ENCODE results near the gene EPS8L2.

DNA sequence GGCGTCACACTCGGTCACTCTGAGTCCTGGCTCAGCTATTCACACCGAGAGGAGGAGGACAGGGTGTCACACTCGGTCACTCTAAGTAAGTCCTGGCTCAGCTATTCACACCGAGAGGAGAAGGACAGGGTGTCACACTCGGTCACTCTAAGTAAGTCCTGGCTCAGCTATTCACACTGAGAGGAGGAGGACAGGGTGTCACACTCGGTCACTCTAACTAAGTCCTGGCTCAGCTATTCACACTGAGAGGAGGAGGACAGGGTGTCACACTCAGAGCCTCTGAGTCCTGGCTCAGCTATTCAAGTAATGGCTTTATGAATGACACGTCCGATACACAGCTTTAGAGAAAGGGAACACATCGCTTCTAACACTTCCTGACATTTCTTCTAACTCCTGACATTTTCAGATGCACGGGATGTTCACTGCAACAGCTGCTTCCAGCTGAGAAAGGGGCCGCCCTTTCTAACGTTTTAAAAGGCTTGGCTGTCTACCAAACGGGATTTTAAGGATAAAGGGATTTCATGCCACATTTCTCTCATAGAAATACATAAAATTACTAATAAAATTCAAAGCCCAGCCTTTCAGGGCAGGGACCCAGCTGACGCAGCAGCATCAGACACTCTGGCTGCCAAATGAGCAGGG, 40.8 kb upstream of the EPS8L2 start:
- TF ChIP-seq REST (IDR thresholded peaks at IDR 0.05): no peak
- TF ChIP-seq, protein P1, sequence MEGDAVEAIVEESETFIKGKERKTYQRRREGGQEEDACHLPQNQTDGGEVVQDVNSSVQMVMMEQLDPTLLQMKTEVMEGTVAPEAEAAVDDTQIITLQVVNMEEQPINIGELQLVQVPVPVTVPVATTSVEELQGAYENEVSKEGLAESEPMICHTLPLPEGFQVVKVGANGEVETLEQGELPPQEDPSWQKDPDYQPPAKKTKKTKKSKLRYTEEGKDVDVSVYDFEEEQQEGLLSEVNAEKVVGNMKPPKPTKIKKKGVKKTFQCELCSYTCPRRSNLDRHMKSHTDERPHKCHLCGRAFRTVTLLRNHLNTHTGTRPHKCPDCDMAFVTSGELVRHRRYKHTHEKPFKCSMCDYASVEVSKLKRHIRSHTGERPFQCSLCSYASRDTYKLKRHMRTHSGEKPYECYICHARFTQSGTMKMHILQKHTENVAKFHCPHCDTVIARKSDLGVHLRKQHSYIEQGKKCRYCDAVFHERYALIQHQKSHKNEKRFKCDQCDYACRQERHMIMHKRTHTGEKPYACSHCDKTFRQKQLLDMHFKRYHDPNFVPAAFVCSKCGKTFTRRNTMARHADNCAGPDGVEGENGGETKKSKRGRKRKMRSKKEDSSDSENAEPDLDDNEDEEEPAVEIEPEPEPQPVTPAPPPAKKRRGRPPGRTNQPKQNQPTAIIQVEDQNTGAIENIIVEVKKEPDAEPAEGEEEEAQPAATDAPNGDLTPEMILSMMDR (IDR thresholded peaks at IDR 0.05; ENCODE audit: low read depth, low read length, missing input control): no peak
- TF ChIP-seq, protein P2, sequence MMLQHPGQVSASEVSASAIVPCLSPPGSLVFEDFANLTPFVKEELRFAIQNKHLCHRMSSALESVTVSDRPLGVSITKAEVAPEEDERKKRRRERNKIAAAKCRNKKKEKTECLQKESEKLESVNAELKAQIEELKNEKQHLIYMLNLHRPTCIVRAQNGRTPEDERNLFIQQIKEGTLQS (IDR thresholded peaks at IDR 0.05): no peak
- TF ChIP-seq, protein P3, sequence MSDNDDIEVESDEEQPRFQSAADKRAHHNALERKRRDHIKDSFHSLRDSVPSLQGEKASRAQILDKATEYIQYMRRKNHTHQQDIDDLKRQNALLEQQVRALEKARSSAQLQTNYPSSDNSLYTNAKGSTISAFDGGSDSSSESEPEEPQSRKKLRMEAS (IDR thresholded peaks at IDR 0.05): no peak
